K562 (cell line): ENCODE measurements around the gene PRR36. TPM values are rescaled to one million over a fixed set of nuclear protein-coding genes. Genes with fewer than 3 reads are reported as not detected.

Experiments
- ATAC-seq: fragments of 200-7000 bp; cut with Tn5 transposase; 3 replicates; pipeline ENCODE4 v1.9.1; 2020; ENCODE audit warnings: moderate library complexity
- BruUV-seq: library from RNA; stranded (reverse); fragments of 400-500 nt; replicated peaks from 2 replicates; lab custom pipeline; 2021; lab: Mats Ljungman, UMichigan
- CTCF ChIA-PET: fragments of 300-600 bp; formaldehyde crosslinking; extraction: SDS; loops from one replicate; lab custom pipeline; 2021; ENCODE audit warnings: low intra/inter-chr PET ratio; lab: Yijun Ruan, JAX
- POLR2A ChIA-PET: fragments of 300-600, 350-650 bp; sonication (Branson Sonifier 250); formaldehyde crosslinking; extraction: SDS; loops from one replicate; lab custom pipeline; 2021; ENCODE audit warnings: antibody characterized with exemption, inconsistent platforms; lab: Yijun Ruan, JAX
- DNase-seq, 4 experiments: peaks; one replicate each; pipeline versions ENCODE4 v3.0.0 to v3.0.0-alpha.2; 2011 to 2018; ENCODE audit warnings: low spot score in 3 of 4, mixed read lengths in 3 of 4; ENCODE audit errors: extremely low read depth in 1 of 4
- FAIRE-seq: peaks from 2 replicates; lab custom pipeline; 2011; peaks lifted over from hg19 to GRCh38; lab: Jason Lieb, UNC
- H2AFZ ChIP-seq: 2 replicates; pipeline ENCODE4 v1.6.0; 2011; ENCODE audit warnings: low read depth, low read length, control low read depth, inconsistent platforms
- H3K27ac ChIP-seq: fragments of 200-600 bp; 3 replicates; pipeline ENCODE4 v1.8.0; 2011; ENCODE audit warnings: low read depth, mild to moderate bottlenecking, control low read depth, inconsistent platforms, low read length, moderate library complexity, mixed read lengths; ENCODE audit errors: extremely low read depth
- H3K27me3 ChIP-seq, 2 experiments: fragments of 300-600 bp in 1 of 2; 2 replicates in 1 of 2; 3 replicates in 1 of 2; pipeline versions ENCODE4 v1.6.0 to v1.8.0; 2011; ENCODE audit warnings: inconsistent platforms in 2 of 2, low read length in 2 of 2, mild to moderate bottlenecking in 1 of 2, mixed read lengths in 1 of 2, moderate library complexity in 1 of 2; ENCODE audit not compliant: control insufficient read depth in 2 of 2, insufficient read depth in 2 of 2
- H3K36me3 ChIP-seq: fragments of 300-600 bp; 3 replicates; pipeline ENCODE4 v1.8.0; 2011; ENCODE audit warnings: mild to moderate bottlenecking, low read length, inconsistent platforms; ENCODE audit not compliant: control insufficient read depth, insufficient read depth
- H3K4me1 ChIP-seq, 2 experiments: fragments of 200-600 bp in 1 of 2; replicated peaks in 1 of 2; 2 replicates in 1 of 2; 3 replicates in 1 of 2; pipeline versions ENCODE4 v1.5.1 to v1.8.0; 2011; ENCODE audit warnings: inconsistent platforms in 2 of 2, low read length in 2 of 2, mild to moderate bottlenecking in 1 of 2, mixed read lengths in 1 of 2, moderate library complexity in 1 of 2; ENCODE audit not compliant: control insufficient read depth in 2 of 2, insufficient read depth in 2 of 2
- H3K4me2 ChIP-seq: 2 replicates; pipeline ENCODE4 v1.6.1; 2011; ENCODE audit warnings: low read length, control low read depth, inconsistent platforms, mixed read lengths; ENCODE audit not compliant: insufficient read depth
- H3K4me3 ChIP-seq: fragments of 200-600 bp; sonication (generic), shearing (Covaris generic); 2 replicates; pipeline ENCODE4 v1.5.1; 2016; ENCODE audit warnings: control low read depth, inconsistent platforms
- H3K79me2 ChIP-seq: fragments of 200-600 bp; 3 replicates; pipeline ENCODE4 v1.8.0; 2011; ENCODE audit warnings: low read length, inconsistent platforms; ENCODE audit not compliant: control insufficient read depth, insufficient read depth
- H3K9ac ChIP-seq, 2 experiments: 2 replicates each; pipeline versions ENCODE4 v1.6.0 to v1.6.1; 2011; ENCODE audit warnings: low read depth in 2 of 2, low read length in 2 of 2, control low read depth in 1 of 2, inconsistent platforms in 1 of 2, mild to moderate bottlenecking in 1 of 2, mixed read lengths in 1 of 2; ENCODE audit not compliant: insufficient read depth in 1 of 2
- H3K9me1 ChIP-seq: one replicate; pipeline ENCODE4 v1.6.0; 2011; ENCODE audit warnings: inconsistent platforms, mild to moderate bottlenecking, low read length, moderate library complexity; ENCODE audit not compliant: control insufficient read depth, insufficient read depth
- H3K9me3 ChIP-seq: replicated peaks from 2 replicates; pipeline ENCODE4 v1.5.1; 2011; ENCODE audit warnings: low read depth, low read length, inconsistent platforms; ENCODE audit not compliant: control insufficient read depth, insufficient read depth
- H4K20me1 ChIP-seq: replicated peaks from 2 replicates; pipeline ENCODE4 v1.6.1; 2011; ENCODE audit warnings: low read length, inconsistent platforms, mixed read lengths; ENCODE audit not compliant: control insufficient read depth, insufficient read depth
- ETS1 ChIP-seq: conservative IDR thresholded peaks from 2 replicates; pipeline ENCODE4 v1.6.1; 2011; ENCODE audit warnings: low read depth, mild to moderate bottlenecking, low read length; ENCODE audit not compliant: control insufficient read depth
- NR4A1 ChIP-seq, 2 experiments: fragments of 250-450 bp in 1 of 2; fragments of 450-650 bp in 1 of 2; sonication (Bioruptor Pico) in 1 of 2; IDR thresholded peaks; 2 replicates each; pipeline versions ENCODE4 v1.4.0 to v1.6.1; 2016 to 2020; ENCODE audit warnings: mild to moderate bottlenecking in 2 of 2, missing compliant biosample characterization in 1 of 2, missing genetic modification characterization in 1 of 2, moderate library complexity in 1 of 2
- POLR2A ChIP-seq: fragments of 450-650 bp; conservative IDR thresholded peaks from 2 replicates; pipeline ENCODE4 v1.6.1; 2016
- POLR2B ChIP-seq: fragments of 450-650 bp; IDR thresholded peaks from 2 replicates; pipeline ENCODE4 v1.6.1; 2018; ENCODE audit warnings: low read depth; ENCODE audit not compliant: partially characterized antibody
- POLR2G ChIP-seq: fragments of 200-400 bp; formaldehyde crosslinking; IDR thresholded peaks from 2 replicates; pipeline ENCODE4 v1.6.1; 2017; ENCODE audit warnings: low read depth, mild to moderate bottlenecking, antibody characterized with exemption, low read length, moderate library complexity
- SMARCE1 ChIP-seq: fragments of 450-650 bp; IDR thresholded peaks from 2 replicates; pipeline ENCODE4 v1.7.1; 2016; ENCODE audit warnings: mild to moderate bottlenecking
- SUPT5H ChIP-seq: fragments of 450-650 bp; IDR thresholded peaks from 2 replicates; pipeline ENCODE4 v1.6.1; 2016
- TFAM ChIP-seq: fragments of 250-450 bp; sonication (Bioruptor Pico); conservative IDR thresholded peaks from 2 replicates; pipeline ENCODE4 v1.5.0; 2021; ENCODE audit warnings: mild to moderate bottlenecking, moderate library complexity
- ZBTB12 ChIP-seq: fragments of 250-450 bp; sonication (Bioruptor Pico); IDR thresholded peaks from 2 replicates; pipeline ENCODE4 v1.4.0; 2020
- WGBS: fragments of 100-300 bp; shearing (Covaris generic); methylation state at CpG from one replicate; pipeline ENCODE4 v1.1.6; 2016; ENCODE audit warnings: low coverage, mixed read lengths; ENCODE audit not compliant: insufficient coverage; ENCODE audit errors: missing lambda C conversion rate; 5-methylcytosine and 5-hydroxymethylcytosine counted together
- in situ Hi-C: fragments of 300-500 bp; cut with MboI; formaldehyde crosslinking; loops from 4 replicates; pipeline ENCODE4 v1.15.0; 2018; ENCODE audit warnings: inconsistent platforms, mixed read lengths
- intact Hi-C: fragments of 100-400 bp; cut with micrococcal nuclease; formaldehyde crosslinking; loops from 2 replicates; pipeline ENCODE4 v1.14.2; 2022
- polyA plus RNA-seq, 8 experiments: library from polyadenylated mRNA; depleted of rRNA in 4 of 8; stranded (reverse) in 5 of 8; unstranded in 3 of 8; fragments of >200 nt; fragmentation: Nextera tagmentation in 2 of 8; fragmentation: Illumina TruSeq in 1 of 8; extraction: Ambion mirVana in 2 of 8; extraction: Trizol in 1 of 8; gene quantifications; 2 replicates each; pipeline versions ENCODE4 v1.2.1 to v1.2.3, GENCODE V29; 2011 to 2014; ENCODE audit warnings: inconsistent platforms in 1 of 8, missing spikeins in 1 of 8
- total RNA-seq, 7 experiments: library from RNA; depleted of rRNA in 6 of 7; stranded (reverse); fragments of >200 nt in 6 of 7; fragmentation: Illumina TruSeq in 2 of 7; extraction: Trizol in 2 of 7; gene quantifications; 2 replicates each; pipeline versions ENCODE4 v1.2.1 to v1.2.3, GENCODE V29; 2011 to 2021; ENCODE audit warnings: low replicate concordance in 1 of 7

PRR36 gene
- total and polyA plus RNA-seq, 9 of the 15 experiments (the other 6 are each of a cell fraction or from before 2014, with no cell fraction given), result 0.05 to 0.42 (median 0.06) TPM; not detected in 6

- in situ Hi-C loops, result no loop called here
- H3K9me3 ChIP-seq, result no peaks in the 10 kb centered on the region
- POLR2A ChIA-PET, result interaction anchor here (0.7 to 1.7 kb wide), 4 partner anchors 11 to 56 kb away, joined by 3 to 5 read pairs (median 4); partner anchors contain the start of gene MAP2K7
- no TSS peak for BruUV-seq
- H3K27ac ChIP-seq, result no peak within 1 kb of the TSS
- no peaks in the 10 kb centered on the region for H3K9me1 ChIP-seq
- no peaks in the 10 kb centered on the region for H3K27me3 ChIP-seq
- no peak for ATAC-seq
- no peaks in the 10 kb centered on the region for H4K20me1 ChIP-seq
- H3K4me1 ChIP-seq, result peaks cover 7 to 81% of the 10 kb centered on the region in 2 experiments; a peak in 4 of 5 replicates
- TF ChIP-seq SMARCE1 (no peak), TFAM (CRISPR knock-in tag) (no peak), SUPT5H (peak; percentile 28; the same call in 1 of the 2 replicates), ETS1 (no peak), POLR2G (peak; percentile 80), POLR2B (peak; percentile 12), ZBTB12 (CRISPR knock-in tag) (no peak), NR4A1 (CRISPR knock-in tag; IDR thresholded peaks at IDR 0.05) (no peak), NR4A1 (tag; IDR thresholded peaks at IDR 0.05) (no peak), POLR2A (peak; percentile 57; the same call in 1 of the 2 replicates)
- no peak within 1 kb of the TSS for H3K4me2 ChIP-seq
- intact Hi-C loops, result no loop called here
- no peak for DNase-seq
- peak within 1 kb of the TSS in 1 of 2 experiments; percentile 48; a peak in 1 of 4 replicates for H3K9ac ChIP-seq
- H3K4me3 ChIP-seq, result no peak within 1 kb of the TSS
- 80% methylated on average over 11 of the region's 12 CpGs for WGBS
- peaks cover 10% of the 10 kb centered on the region for H3K79me2 ChIP-seq
- no peak within 1 kb of the TSS for H2AFZ ChIP-seq
- CTCF ChIA-PET, result no interaction called here
- FAIRE-seq, result no peak
- peaks cover 37% of the 10 kb centered on the region; the same call in 1 of the 3 replicates for H3K36me3 ChIP-seq
Measured at GRCh38 chr19:7914598-7915045, 40.4 kb upstream of the PRR36 start, which contains the start of gene TGFBR3L. TGFBR3L (plus strand) TSS chr19:7914830.
